ENCODE data around the gene MARS1. TPM values are rescaled to one million over a fixed set of nuclear protein-coding genes. Genes with fewer than 3 reads are reported as not detected.
A peak's percentile ranks its signal among the peaks of the same experiment; 100 is the strongest.

Gene MARS1
- total and polyA plus RNA-seq, 5 donors from 2014 or later, result 71.9 to 219 (median 83.2) TPM

GRCh38 chr12:57462912-57463253 lies 25.0 kb upstream of the MARS1 start:
- H3K4me3 ChIP-seq (ENCODE audit: low read depth, low read length), result no peak overlapping the region
- H3K4me1 ChIP-seq (ENCODE audit: control insufficient read depth, insufficient read depth, low read length, poor library complexity, severe bottlenecking), result peaks cover 40% of the 10 kb centered on the region
- H3K4me3 Mint-ChIP-seq, result peak overlapping the region; percentile 72 to 95 (median 89)
- H3K4me1 Mint-ChIP-seq, result peaks cover 5 to 59% (median 30%) of the 10 kb centered on the region in 4 donors
- DNase-seq (no peak), ATAC-seq (ENCODE audit: low read depth in 2 of 2) (no peak)
- peaks cover 44% of the 10 kb centered on the region for H3K27me3 Mint-ChIP-seq
- no peaks in the 10 kb centered on the region for H3K9me3 ChIP-seq (ENCODE audit: control insufficient read depth in 2 of 2, low read length in 2 of 2)
- no peak overlapping the region for H3K27ac ChIP-seq (ENCODE audit: insufficient read depth, low read length, poor library complexity, severe bottlenecking)
- peaks cover 7% of the 10 kb centered on the region for H3K36me3 ChIP-seq (ENCODE audit: control insufficient read depth, insufficient read depth, low read length)
- peaks cover 12% of the 10 kb centered on the region for H3K36me3 Mint-ChIP-seq
- H3K27me3 ChIP-seq (ENCODE audit: control insufficient read depth, insufficient read depth, low read length), result no peaks in the 10 kb centered on the region
- no peaks in the 10 kb centered on the region for H3K9me3 Mint-ChIP-seq
- peak overlapping the region in 2 of 3 donors; percentile 16 to 88 for H3K27ac Mint-ChIP-seq

DNA sequence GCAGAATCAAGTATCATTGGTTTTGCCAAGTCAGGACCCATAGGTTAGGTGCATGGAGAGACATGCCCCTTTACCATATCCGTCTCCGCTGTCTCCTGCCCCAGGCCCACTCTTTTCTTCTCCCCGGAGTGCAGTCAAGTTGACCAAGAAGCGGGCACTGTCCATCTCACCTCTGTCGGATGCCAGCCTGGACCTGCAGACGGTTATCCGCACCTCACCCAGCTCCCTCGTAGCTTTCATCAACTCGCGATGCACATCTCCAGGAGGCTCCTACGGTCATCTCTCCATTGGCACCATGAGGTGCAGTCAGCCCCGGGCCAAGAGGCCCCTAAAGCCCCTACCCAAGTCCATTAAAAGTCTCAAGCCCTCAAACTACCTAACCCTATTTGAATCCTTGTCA lies 23.3 kb upstream of the MARS1 start:
- Mint-ChIP-seq H3K27me3 (peaks cover 36% of the 10 kb centered on the region), H3K9me3 (no peaks in the 10 kb centered on the region), H3K4me1 (peaks cover 0 to 51% (median 28%) of the 10 kb centered on the region in 4 donors), H3K4me3 (peak overlapping the region in 2 of 4 donors; percentile 17 to 79), H3K27ac (no peak overlapping the region), H3K36me3 (peaks cover 19% of the 10 kb centered on the region)
- no peak for ATAC-seq (ENCODE audit: low read depth in 2 of 2)
- Histone ChIP-seq H3K27ac (ENCODE audit: insufficient read depth, low read length, poor library complexity, severe bottlenecking) (no peak overlapping the region), H3K9me3 (ENCODE audit: control insufficient read depth in 2 of 2, low read length in 2 of 2) (no peaks in the 10 kb centered on the region), H3K36me3 (ENCODE audit: control insufficient read depth, insufficient read depth, low read length) (peaks cover 18% of the 10 kb centered on the region), H3K27me3 (ENCODE audit: control insufficient read depth, insufficient read depth, low read length) (no peaks in the 10 kb centered on the region), H3K4me1 (ENCODE audit: control insufficient read depth, insufficient read depth, low read length, poor library complexity, severe bottlenecking) (peaks cover 33% of the 10 kb centered on the region), H3K4me3 (ENCODE audit: low read depth, low read length) (no peak overlapping the region)
- no peak for DNase-seq

DNA sequence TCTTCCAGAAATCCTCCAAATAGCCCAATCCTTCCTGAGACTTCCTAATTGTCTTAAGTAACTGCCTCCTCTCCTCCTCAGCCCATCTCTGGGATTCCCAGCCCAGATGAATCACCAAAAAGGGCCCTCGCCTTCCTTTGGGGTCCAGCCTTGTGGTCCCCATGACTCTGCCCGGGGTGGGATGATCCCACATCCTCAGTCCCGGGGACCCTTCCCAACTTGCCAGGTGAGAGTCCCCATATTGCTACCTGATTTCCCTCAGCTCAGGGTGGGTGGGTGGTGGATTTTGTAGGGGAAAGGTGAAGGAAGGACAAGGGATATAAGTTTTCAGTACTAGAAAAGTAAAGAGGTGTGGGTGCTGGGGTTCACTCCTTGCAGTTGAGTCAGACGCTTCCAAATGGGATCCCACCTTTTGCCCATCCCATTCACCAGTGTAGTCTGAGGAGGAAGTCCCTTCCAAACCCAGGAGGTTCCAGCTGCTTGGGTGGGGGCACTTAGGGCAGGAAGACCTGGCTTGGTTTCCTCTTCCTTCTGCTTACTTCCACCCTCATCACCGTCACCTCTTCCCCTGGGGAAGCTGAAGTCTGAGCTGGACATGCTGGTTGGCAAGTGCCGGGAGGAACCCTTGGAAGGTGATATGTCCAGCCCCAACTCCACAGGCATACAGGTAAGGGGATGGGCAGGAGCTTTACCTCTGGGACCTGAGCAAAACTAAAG lies 22.7 kb upstream of the MARS1 start:
- Mint-ChIP-seq H3K27me3 (peaks cover 32% of the 10 kb centered on the region), H3K4me3 (peak overlapping the region in 2 of 4 donors; percentile 17 to 79), H3K27ac (peak overlapping the region in 2 of 3 donors; percentile 58 to 84), H3K4me1 (peaks cover 0 to 51% (median 25%) of the 10 kb centered on the region in 4 donors), H3K36me3 (peaks cover 19% of the 10 kb centered on the region), H3K9me3 (no peaks in the 10 kb centered on the region)
- Histone ChIP-seq H3K27ac (ENCODE audit: insufficient read depth, low read length, poor library complexity, severe bottlenecking) (no peak overlapping the region), H3K9me3 (ENCODE audit: control insufficient read depth in 2 of 2, low read length in 2 of 2) (no peaks in the 10 kb centered on the region), H3K27me3 (ENCODE audit: control insufficient read depth, insufficient read depth, low read length) (no peaks in the 10 kb centered on the region), H3K36me3 (ENCODE audit: control insufficient read depth, insufficient read depth, low read length) (peaks cover 25% of the 10 kb centered on the region), H3K4me3 (ENCODE audit: low read depth, low read length) (no peak overlapping the region), H3K4me1 (ENCODE audit: control insufficient read depth, insufficient read depth, low read length, poor library complexity, severe bottlenecking) (peaks cover 29% of the 10 kb centered on the region)
- DNase-seq, result no peak
- ATAC-seq (ENCODE audit: low read depth in 2 of 2), result no peak

- H3K36me3 Mint-ChIP-seq, result peaks cover 19% of the 10 kb centered on the region
- DNase-seq, result no peak
- H3K4me1 ChIP-seq (ENCODE audit: control insufficient read depth, insufficient read depth, low read length, poor library complexity, severe bottlenecking), result peaks cover 21% of the 10 kb centered on the region
- H3K27me3 ChIP-seq (ENCODE audit: control insufficient read depth, insufficient read depth, low read length), result no peaks in the 10 kb centered on the region
- H3K27ac Mint-ChIP-seq, result peak overlapping the region in 2 of 3 donors; percentile 58 to 84
- H3K36me3 ChIP-seq (ENCODE audit: control insufficient read depth, insufficient read depth, low read length), result peaks cover 31% of the 10 kb centered on the region
- H3K27me3 Mint-ChIP-seq, result peaks cover 26% of the 10 kb centered on the region
- ATAC-seq (ENCODE audit: low read depth in 2 of 2), result no peak
- no peaks in the 10 kb centered on the region for H3K9me3 ChIP-seq (ENCODE audit: control insufficient read depth in 2 of 2, low read length in 2 of 2)
- H3K9me3 Mint-ChIP-seq, result no peaks in the 10 kb centered on the region
- no peak overlapping the region for H3K27ac ChIP-seq (ENCODE audit: insufficient read depth, low read length, poor library complexity, severe bottlenecking)
- no peak overlapping the region for H3K4me3 ChIP-seq (ENCODE audit: low read depth, low read length)
- peak overlapping the region in 1 of 4 donors; percentile 19 for H3K4me3 Mint-ChIP-seq
- peaks cover 0 to 48% (median 20%) of the 10 kb centered on the region in 4 donors for H3K4me1 Mint-ChIP-seq
These were observed 21.9 kb upstream of the MARS1 start for GRCh38 chr12:57465747-57466505.

- no peaks in the 10 kb centered on the region for H3K27me3 ChIP-seq (ENCODE audit: control insufficient read depth, insufficient read depth, low read length)
- Mint-ChIP-seq H3K36me3 (peaks cover 29% of the 10 kb centered on the region), H3K27me3 (peaks cover 19% of the 10 kb centered on the region), H3K4me1 (peaks cover 0 to 49% (median 28%) of the 10 kb centered on the region in 4 donors), H3K27ac (peak overlapping the region in 2 of 3 donors; percentile 55 to 78), H3K4me3 (no peak overlapping the region), H3K9me3 (no peaks in the 10 kb centered on the region)
- H3K4me1 ChIP-seq (ENCODE audit: control insufficient read depth, insufficient read depth, low read length, poor library complexity, severe bottlenecking), result peaks cover 18% of the 10 kb centered on the region
- no peak for DNase-seq
- no peak for ATAC-seq (ENCODE audit: low read depth in 2 of 2)
- H3K36me3 ChIP-seq (ENCODE audit: control insufficient read depth, insufficient read depth, low read length), result peaks cover 45% of the 10 kb centered on the region
- no peak overlapping the region for H3K4me3 ChIP-seq (ENCODE audit: low read depth, low read length)
- H3K27ac ChIP-seq (ENCODE audit: insufficient read depth, low read length, poor library complexity, severe bottlenecking), result no peak overlapping the region
- no peaks in the 10 kb centered on the region for H3K9me3 ChIP-seq (ENCODE audit: control insufficient read depth in 2 of 2, low read length in 2 of 2)
These were observed 20.5 kb upstream of the MARS1 start for GRCh38 chr12:57467212-57467874.

- ATAC-seq (ENCODE audit: low read depth in 2 of 2), result no peak
These were observed 20.0 kb upstream of the MARS1 start for GRCh38 chr12:57467915-57468314.

DNA sequence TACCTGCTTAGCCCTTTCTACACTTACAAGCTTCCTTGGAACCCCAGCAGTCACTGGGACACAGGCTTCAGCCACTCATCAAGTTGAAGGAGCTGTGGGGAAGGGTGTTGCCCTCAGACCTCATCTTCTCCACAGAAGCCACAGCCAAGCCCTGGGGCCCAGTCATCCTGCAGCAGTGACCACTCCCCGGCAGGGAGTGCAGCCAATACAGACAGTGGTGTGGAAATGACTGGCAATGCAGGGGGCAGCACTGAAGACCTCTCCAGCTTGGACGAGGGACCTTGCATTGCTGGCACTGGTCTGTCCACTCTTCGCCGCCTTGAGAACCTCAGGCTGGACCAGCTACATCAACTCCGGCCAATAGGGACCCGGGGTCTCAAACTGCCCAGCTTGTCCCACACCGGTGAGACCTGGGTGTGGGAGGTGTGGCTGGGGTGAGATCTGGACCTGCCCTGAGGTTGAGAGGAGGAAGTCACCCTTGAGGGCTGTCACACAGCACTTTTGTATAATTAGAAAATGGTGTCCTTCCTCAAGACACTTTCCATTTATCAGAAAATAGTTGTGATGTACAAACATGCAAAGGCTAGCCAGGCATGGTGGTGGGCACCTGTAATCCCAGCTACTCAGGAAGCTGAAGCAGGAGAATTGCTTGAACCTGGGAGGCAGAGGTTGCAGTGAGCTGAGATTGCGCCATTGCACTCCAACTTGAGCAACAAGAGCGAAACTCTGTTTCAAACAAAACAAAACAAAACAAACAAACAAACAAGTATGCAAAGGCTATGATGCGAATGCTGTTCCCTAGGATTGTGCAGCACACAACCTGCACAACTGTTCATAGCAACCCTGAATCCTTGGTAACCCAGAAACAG lies 18.3 kb upstream of the MARS1 start:
- Mint-ChIP-seq H3K9me3 (no peaks in the 10 kb centered on the region), H3K36me3 (peaks cover 47% of the 10 kb centered on the region), H3K4me1 (peaks cover 0 to 59% (median 37%) of the 10 kb centered on the region in 4 donors), H3K27ac (peak overlapping the region in 1 of 3 donors; percentile 48), H3K4me3 (peak overlapping the region in 1 of 4 donors; percentile 25), H3K27me3 (peaks cover 6% of the 10 kb centered on the region)
- Histone ChIP-seq H3K27ac (ENCODE audit: insufficient read depth, low read length, poor library complexity, severe bottlenecking) (no peak overlapping the region), H3K4me3 (ENCODE audit: low read depth, low read length) (no peak overlapping the region), H3K4me1 (ENCODE audit: control insufficient read depth, insufficient read depth, low read length, poor library complexity, severe bottlenecking) (peaks cover 27% of the 10 kb centered on the region), H3K27me3 (ENCODE audit: control insufficient read depth, insufficient read depth, low read length) (no peaks in the 10 kb centered on the region), H3K9me3 (ENCODE audit: control insufficient read depth in 2 of 2, low read length in 2 of 2) (no peaks in the 10 kb centered on the region), H3K36me3 (ENCODE audit: control insufficient read depth, insufficient read depth, low read length) (peaks cover 65% of the 10 kb centered on the region)
- ATAC-seq (ENCODE audit: low read depth in 2 of 2) (no peak), DNase-seq (no peak)

More at GRCh38 chr12:57467915-57468314, 20.0 kb upstream of the MARS1 start:
- H3K4me1 Mint-ChIP-seq, result peaks cover 0 to 49% (median 25%) of the 10 kb centered on the region in 4 donors
- peaks cover 16% of the 10 kb centered on the region for H3K4me1 ChIP-seq (ENCODE audit: control insufficient read depth, insufficient read depth, low read length, poor library complexity, severe bottlenecking)
- H3K27ac Mint-ChIP-seq, result peak overlapping the region in 1 of 3 donors; percentile 78
- no peak overlapping the region for H3K4me3 ChIP-seq (ENCODE audit: low read depth, low read length)
- H3K27me3 Mint-ChIP-seq, result peaks cover 13% of the 10 kb centered on the region
- no peaks in the 10 kb centered on the region for H3K9me3 ChIP-seq (ENCODE audit: control insufficient read depth in 2 of 2, low read length in 2 of 2)
- H3K9me3 Mint-ChIP-seq, result no peaks in the 10 kb centered on the region
- H3K36me3 ChIP-seq (ENCODE audit: control insufficient read depth, insufficient read depth, low read length), result peaks cover 51% of the 10 kb centered on the region
- no peaks in the 10 kb centered on the region for H3K27me3 ChIP-seq (ENCODE audit: control insufficient read depth, insufficient read depth, low read length)
- DNase-seq, result no peak
- H3K27ac ChIP-seq (ENCODE audit: insufficient read depth, low read length, poor library complexity, severe bottlenecking), result no peak overlapping the region
- H3K36me3 Mint-ChIP-seq, result peaks cover 35% of the 10 kb centered on the region
- H3K4me3 Mint-ChIP-seq, result no peak overlapping the region
